Measurements from ENCODE around the gene RBM48. TPM values are rescaled to one million over a fixed set of nuclear protein-coding genes. Genes with fewer than 3 reads are reported as not detected.
"Not testable (repeated sequence)": the region's sequence is repeated elsewhere in the genome, so short reads cannot be mapped to it uniquely, and the experiment has no call there.

The RBM48 gene
- polyA plus RNA-seq (2013, experiment 1 of 2; ENCODE audit: insufficient read length): 6.8 TPM
- 7.7 TPM for polyA plus RNA-seq (2013, experiment 2 of 2; ENCODE audit: insufficient read length)

DNA sequence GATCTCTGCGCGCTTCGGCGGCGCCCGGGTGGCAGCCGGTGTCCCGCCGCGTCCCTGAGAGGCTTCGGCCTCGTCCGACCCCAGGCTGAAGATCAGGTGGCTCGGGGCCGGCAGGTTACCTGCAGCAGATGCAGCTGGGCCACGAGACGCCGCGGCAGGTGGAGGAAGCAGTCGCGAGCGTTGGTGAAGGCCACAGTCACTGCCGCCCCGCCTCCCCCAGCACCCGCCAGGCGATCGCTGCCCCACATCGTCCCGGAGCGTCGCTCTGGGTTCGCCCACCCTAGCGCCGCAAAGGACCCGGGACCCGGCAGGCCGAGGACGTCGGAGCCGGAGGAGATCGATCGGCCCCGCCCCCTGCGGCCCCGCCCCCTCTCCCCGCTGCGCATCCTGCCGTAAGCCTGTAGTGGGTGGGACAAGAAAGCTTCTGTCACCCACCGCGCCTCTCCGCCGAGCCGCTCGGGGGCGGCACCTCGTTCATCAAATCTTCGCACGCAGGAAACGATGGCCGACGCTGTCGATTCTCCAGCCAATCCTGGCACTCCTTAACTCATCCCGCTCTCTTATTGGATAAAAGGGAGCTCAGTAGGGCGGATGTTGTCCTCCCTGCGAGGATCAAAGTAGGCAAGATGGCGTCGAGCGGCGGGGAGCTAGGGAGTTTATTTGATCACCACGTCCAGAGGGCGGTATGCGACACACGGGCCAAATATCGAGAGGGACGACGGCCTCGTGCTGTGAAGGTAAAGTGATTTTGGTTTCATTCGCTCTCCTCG lies at the start of gene RBM48, which contains the start of gene PEX1:
Gene RBM48 (plus strand): TSS at position 608 of the 770 bp plus-strand sequence. CDS start 19 bp downstream, at position 627.
Gene PEX1 (minus strand): TSS at position 333 of the 770 bp plus-strand sequence. CDS start 85 bp downstream, at position 248.
- DNase-seq: peak; percentile 99

DNA sequence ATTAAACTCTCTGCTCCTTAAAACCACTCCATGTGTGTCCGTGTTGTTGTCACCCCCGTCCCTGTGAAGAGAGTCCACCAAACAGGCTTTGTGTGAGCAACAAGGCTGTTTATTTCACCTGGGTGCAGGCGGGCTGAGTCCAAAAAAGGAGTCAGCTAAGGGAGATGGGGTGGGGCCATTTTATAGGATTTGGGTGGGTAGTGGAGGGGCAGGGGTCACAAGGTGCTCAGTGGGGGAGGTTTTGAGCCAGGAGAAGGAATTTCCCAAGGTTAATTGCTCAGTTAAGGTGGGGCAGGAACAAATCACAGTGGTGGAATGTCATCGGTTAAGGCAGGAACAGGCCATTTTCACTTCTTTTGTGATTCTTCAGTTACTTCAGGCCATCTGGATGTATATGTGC lies 49.4 kb upstream of the RBM48 start:
- DNase-seq: not testable (repeated sequence)

GRCh38 chr7:92483624-92484023 lies 45.0 kb upstream of the RBM48 start:
- DNase-seq: not testable (repeated sequence)

GRCh38 chr7:92484226-92484625 lies 44.4 kb upstream of the RBM48 start:
- not testable (repeated sequence) for DNase-seq

- DNase-seq: no peak
Observed at GRCh38 chr7:92485267-92485892, 43.2 kb upstream of the RBM48 start.

DNA sequence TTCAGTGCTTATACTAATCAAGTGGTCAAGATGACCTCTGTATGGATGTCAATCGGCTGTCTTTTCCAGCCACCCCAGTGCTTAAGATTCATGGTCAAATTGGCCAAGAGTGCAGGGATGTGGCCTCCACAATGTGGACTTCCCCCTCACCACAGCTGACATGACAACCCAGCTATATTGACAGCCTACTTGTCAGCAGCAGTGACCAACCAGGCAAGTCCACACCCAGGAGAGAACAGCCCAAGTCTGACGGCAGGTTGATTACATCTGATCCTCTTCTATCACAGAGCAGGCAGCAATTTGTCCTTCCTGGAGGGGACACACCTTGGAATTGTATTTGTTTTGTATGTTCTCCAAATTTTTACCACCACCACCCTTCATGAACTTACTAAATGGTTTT lies 42.6 kb upstream of the RBM48 start:
- no peak for DNase-seq

GRCh38 chr7:92487804-92488203 lies 40.8 kb upstream of the RBM48 start:
- no peak for DNase-seq

DNA sequence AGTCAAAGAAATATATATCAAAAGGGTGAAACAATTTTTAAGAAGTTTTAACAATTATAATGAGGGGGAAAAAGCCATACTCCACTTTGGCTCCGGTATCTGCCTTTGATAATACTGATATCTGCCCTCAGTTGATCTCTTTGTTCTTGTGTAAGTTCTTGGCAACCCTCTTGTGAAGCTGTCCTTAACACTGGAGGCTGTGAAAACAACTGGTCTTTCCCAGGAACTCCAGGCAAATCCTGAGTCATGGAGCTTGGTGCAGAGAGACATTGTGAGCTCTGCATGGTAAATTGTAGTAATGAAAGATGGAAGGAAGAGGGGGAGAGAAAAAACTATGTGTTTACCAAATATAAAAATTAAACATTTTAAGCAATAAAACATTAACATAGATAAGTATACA lies 39.0 kb upstream of the RBM48 start:
- DNase-seq: no peak

DNA sequence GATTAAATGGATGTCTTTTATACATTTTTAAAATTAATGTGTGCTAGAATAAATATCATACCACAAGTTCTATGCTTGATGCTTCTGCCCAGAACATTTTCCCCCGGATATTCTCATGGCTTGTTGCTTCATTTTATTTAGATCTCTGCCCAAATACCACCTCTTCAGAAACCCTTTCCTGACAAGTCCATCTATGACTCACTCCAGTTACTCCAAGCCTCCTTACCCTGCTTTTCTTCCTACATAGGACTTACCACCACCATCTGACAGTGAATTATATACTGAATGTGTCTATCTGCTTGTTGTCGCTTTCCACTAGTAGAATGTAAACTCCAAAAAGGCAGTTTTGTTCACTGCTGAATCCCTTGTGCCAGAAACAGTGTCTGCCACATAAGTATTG lies 31.7 kb upstream of the RBM48 start:
- DNase-seq: no peak

DNA sequence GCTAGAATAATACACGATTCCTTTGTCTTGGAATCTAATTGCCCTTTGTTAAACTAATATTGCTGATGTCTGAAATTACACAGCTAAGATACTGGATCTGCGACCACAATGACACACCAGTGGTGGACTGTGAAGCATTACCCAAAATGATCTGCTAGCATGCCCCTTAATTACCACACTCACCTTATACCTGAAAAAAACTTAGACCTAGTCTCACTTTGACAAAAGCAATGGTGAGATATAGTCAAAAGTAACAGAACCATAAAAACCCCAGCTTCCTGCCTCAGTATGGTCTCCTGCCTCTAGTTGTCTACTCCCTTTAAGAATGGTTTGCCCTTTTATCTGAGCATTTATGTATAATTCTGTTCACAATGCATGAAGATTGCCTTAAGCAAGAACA lies 30.0 kb upstream of the RBM48 start:
- no peak for DNase-seq

DNA sequence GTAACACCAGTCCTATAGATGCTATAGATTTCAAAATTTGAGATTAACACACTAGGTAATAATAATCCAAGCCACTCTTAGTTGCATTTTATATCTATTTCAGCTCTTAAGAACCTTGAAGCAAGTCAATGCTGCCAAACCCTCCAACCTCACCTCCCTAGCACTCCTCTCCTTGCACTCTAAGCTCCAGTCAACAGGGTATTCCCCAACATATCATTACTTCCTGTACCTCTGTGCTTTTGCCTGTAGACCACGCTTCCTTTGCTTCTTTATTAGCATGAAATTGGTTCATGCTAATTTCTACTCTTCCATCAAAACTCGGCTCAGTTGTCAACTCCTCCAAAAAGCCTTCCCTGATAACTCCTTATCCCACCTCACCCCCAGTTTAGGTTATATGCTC lies 24.8 kb upstream of the RBM48 start:
- no peak for DNase-seq

DNA sequence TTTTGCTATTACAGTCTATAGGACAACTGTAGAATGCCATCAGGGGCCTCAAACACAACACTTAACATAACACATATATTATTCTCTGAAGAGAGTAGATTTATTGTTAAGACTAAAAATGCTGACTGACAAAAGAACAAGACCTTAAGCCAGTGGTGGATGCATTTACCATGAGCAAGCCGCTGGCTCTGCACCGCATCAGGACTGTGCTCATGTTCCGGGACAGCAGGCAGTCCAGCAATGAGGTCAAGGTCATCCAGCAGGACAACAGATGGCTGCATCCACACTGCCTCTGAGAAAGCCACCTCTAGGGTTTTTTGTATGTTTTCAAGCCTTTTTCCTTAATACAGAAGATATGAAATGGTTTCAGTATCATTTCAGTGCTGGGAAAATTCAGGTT lies 24.0 kb upstream of the RBM48 start:
- DNase-seq: no peak

DNA sequence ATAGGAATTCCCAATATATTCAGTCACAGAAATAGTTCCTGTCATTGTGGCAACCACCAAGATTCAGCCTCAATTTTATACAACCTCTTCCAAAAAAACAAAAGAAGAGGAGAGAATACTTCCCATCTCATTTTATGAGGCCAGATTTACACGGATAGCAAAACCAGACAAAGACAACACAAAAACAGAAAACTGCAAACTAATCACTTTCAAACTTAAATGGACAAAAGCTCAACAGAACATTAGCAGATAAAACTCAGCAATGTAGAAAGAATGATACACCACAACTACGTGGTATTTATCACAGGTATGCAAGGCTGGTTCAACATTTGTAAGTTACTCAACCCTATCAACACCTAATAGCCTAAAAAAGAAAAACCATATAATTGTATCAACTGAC lies 22.2 kb upstream of the RBM48 start:
- no peak for DNase-seq

DNA sequence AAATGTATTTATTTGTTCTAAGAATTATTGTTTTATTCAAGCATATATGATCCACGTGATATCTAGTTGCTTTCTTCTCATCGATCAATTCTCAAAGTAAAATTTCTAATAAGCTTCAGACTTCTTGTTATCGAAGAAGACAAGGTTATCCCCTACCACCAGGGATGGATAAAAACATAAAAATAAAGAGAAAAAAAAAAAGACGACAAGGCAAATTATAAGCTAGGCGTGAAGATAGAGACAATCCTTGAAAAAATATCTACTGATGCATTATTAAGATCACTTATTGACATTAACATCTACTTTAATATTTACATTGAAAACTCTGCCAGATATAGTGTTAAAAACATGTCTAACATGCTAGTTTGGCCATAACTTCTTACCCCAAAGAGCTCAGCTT lies 19.6 kb upstream of the RBM48 start:
- no peak for DNase-seq

- DNase-seq: no peak
Observed at GRCh38 chr7:92513167-92513902, 15.3 kb upstream of the RBM48 start.

DNA sequence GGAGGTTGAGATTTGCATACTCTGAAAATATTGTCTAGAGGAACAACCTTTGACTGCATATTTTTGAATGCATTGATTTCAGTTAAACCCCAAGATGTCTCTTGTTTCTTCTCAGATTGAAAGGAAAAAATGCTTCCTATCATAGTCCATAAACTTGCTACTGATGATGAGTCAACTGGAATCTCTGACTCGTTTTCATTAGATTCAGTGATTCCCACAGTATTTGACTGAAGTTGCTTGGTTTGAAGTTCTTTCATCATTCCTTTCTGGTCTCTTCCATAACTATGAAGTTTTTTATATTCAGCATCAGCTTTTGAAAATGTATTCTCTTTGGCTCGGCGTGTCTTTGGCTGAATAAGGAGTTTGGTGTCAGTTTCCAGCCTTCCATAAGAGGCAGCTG lies 11.0 kb upstream of the RBM48 start:
- peak; percentile 60 for DNase-seq

- no peak for DNase-seq
Observed at GRCh38 chr7:92520024-92520423, 8.6 kb upstream of the RBM48 start.

DNA sequence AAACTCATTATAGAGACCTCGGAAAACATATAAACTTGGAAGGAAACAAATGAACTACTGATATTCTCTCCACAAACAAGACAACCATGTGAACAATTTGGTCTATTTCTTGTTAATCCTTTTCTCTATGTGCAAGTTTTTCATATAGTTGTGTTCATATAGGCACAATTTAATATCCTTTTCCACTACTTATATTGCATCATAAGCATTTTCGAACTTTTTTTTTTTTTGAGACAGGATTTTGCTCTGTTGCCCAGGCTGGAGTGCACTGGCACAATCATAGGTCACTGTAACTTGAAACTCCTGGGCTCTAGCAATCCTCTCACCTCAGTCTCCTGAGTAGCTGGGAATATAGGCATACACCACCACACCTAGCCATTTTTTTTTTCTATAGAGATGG lies 5.5 kb upstream of the RBM48 start:
- DNase-seq: no peak

GRCh38 chr7:92527300-92528187 lies 1.1 kb upstream of the RBM48 start:
- DNase-seq: peak; percentile 35

DNA sequence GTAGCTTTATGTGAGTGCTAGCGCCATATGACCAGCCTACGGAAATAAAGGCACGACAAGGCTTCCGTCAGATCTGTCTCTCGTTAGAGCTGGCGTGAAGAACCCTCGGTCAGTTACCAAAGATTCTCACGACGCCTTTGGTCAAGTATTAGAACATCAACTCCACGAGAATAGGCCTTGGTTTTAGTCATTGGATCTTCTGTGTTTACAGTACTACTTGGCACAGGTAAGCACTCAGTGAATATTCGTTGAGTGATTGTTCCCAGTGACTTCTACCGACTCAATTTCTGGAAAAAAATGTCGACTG lies 316 bp downstream of the RBM48 start:
- DNase-seq: no peak

- no peak for DNase-seq
Observed at GRCh38 chr7:92534572-92534971, 6.0 kb downstream of the RBM48 start.

DNA sequence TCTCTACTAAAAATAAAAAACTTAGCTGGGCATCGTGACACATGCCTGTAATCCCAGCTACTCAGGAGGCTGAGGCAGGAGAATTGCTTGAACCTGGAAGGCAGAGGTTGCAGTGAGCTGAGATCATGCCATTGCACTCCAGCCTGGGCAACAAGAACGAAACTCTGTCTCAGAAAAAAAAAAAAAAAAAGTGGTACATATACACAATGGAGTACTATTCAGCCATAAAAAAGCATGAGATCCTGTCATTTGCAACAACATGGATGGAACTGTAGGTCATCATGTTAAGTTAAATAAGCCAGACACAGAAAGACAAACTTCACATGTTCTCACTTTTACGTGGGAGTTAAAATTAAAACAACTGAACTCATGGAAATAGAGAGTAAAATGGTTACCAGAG lies 14.9 kb downstream of the RBM48 start:
- DNase-seq: not testable (repeated sequence)

Measured in fibroblast of skin of abdomen (primary cell).